HepG2 (cell line): Measurements from ENCODE around the gene OBSL1. TPM values are rescaled to one million over a fixed set of nuclear protein-coding genes. Genes with fewer than 3 reads are reported as not detected.
A peak's percentile ranks its signal among the peaks of the same experiment; 100 is the strongest.

Source experiments
- ELF3 ChIP-seq: IDR thresholded peaks from 2 replicates; pipeline ENCODE4 v1.6.1; 2016; ENCODE audit warnings: missing genetic modification reagents, missing compliant biosample characterization
- HDAC6 ChIP-seq: fragments of 200-600 bp; sonication (generic); IDR thresholded peaks from 2 replicates; pipeline ENCODE4 v1.7.0; 2017; ENCODE audit warnings: mild to moderate bottlenecking, antibody characterized with exemption, low read length, low read depth
- HNF4A ChIP-seq: sonication (generic); formaldehyde crosslinking; IDR thresholded peaks from 2 replicates; pipeline ENCODE4 v1.4.0; 2020; ENCODE audit warnings: missing genetic modification reagents
- HOXA3 ChIP-seq: sonication (generic); formaldehyde crosslinking; IDR thresholded peaks from 2 replicates; pipeline ENCODE4 v1.5.0; 2020; ENCODE audit warnings: missing genetic modification reagents
- KDM3A ChIP-seq: IDR thresholded peaks from 2 replicates; pipeline ENCODE4 v1.6.1; 2018; ENCODE audit warnings: low read depth, missing compliant biosample characterization
- PHF21A ChIP-seq: sonication (generic); formaldehyde crosslinking; IDR thresholded peaks from 2 replicates; pipeline ENCODE4 v1.5.0; 2020; ENCODE audit warnings: mild to moderate bottlenecking, missing genetic modification reagents
- ZBTB7B ChIP-seq: sonication (generic); formaldehyde crosslinking; IDR thresholded peaks from 2 replicates; pipeline ENCODE4 v1.4.0; 2020; ENCODE audit warnings: missing genetic modification reagents
- ZNF567 ChIP-seq: sonication (generic); formaldehyde crosslinking; IDR thresholded peaks from 2 replicates; pipeline ENCODE4 v1.8.1; 2023; ENCODE audit warnings: mild to moderate bottlenecking, missing genetic modification reagents, borderline replicate concordance
- polyA plus RNA-seq, 8 experiments: library from polyadenylated mRNA; depleted of rRNA in 3 of 8; stranded (reverse) in 7 of 8; unstranded in 1 of 8; fragments of >200 nt; fragmentation: Illumina TruSeq in 4 of 8; extraction: Trizol in 4 of 8; gene quantifications; 2 replicates each; pipeline versions ENCODE4 v1.2.1 to v1.2.3, GENCODE V29; 2011 to 2016; ENCODE audit warnings: low read depth in 4 of 8, missing spikeins in 1 of 8, mixed read lengths in 1 of 8; ENCODE audit not compliant: insufficient read depth in 1 of 8
- total RNA-seq, 5 experiments: library from RNA; depleted of rRNA; stranded (reverse); fragments of >200 nt; fragmentation: Illumina TruSeq; extraction: Trizol; gene quantifications; 2 replicates each; pipeline ENCODE4 v1.2.3, GENCODE V29; 2016; ENCODE audit warnings: low read depth in 1 of 5
- TF ChIP-seq, protein P1 (sequence below): sonication (generic); formaldehyde crosslinking; IDR thresholded peaks from 2 replicates; pipeline ENCODE4 v1.5.1; 2020; ENCODE audit warnings: missing genetic modification reagents, mild to moderate bottlenecking, borderline replicate concordance

Gene OBSL1
- total and polyA plus RNA-seq, 2 of the 13 experiments (the other 11 are each of a cell fraction or from before 2014, with no cell fraction given): 86.7 to 218 TPM

DNA sequence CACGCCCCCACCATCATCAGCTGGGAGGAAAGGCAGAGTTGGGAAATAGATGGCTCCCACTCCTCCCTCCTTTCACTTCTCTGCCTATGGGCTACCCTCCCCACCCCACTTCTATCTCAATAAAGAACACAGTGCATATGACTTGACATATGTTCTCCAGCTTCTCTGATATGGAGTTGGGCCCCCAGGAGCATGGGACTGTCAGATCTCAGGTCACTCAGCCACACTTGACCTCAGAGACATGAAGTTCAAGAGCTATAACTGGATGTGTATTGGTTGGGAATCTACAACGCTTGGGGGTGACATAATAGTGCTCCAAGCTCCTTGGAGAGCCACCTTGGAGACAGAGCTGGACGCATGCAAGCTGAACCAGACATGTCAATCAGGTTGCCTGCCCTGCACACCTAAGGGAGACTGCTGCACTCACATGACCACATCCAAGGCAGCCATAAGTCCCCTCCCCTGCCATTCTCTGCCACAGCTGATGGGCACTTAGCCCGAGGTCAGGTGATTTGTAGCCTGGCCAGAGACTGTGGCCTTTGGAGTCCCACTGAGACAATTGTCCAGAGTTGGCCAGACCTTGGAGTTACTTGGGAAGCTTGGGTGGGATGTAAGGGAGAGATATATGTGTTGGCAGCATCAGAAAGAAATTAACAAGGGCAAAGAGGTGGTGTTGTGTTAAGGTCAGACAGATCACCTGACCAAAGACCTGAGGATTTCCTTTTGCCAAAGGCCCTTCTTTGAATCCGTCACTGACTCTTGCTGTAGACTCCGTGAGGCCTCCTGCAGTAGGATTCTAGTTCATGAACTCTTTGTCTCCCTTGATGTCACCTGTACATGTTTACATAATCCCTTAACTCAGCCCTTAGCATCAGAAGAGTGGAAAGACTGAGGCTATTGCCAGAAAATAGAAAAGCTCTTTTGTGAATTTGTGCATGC lies 4.5 kb upstream of the OBSL1 start (continued):
- TF ChIP-seq HOXA3 (peak; percentile 22; the same call in 1 of the 2 replicates), ELF3 (CRISPR knock-in tag) (no peak), HDAC6 (no peak), ZNF567 (CRISPR knock-in tag) (no peak), HNF4A (no peak; the same call in 1 of the 2 replicates), ZBTB7B (CRISPR knock-in tag) (no peak), PHF21A (no peak), KDM3A (no peak)
- TF ChIP-seq, protein P1, sequence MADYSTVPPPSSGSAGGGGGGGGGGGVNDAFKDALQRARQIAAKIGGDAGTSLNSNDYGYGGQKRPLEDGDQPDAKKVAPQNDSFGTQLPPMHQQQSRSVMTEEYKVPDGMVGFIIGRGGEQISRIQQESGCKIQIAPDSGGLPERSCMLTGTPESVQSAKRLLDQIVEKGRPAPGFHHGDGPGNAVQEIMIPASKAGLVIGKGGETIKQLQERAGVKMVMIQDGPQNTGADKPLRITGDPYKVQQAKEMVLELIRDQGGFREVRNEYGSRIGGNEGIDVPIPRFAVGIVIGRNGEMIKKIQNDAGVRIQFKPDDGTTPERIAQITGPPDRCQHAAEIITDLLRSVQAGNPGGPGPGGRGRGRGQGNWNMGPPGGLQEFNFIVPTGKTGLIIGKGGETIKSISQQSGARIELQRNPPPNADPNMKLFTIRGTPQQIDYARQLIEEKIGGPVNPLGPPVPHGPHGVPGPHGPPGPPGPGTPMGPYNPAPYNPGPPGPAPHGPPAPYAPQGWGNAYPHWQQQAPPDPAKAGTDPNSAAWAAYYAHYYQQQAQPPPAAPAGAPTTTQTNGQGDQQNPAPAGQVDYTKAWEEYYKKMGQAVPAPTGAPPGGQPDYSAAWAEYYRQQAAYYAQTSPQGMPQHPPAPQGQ (CRISPR knock-in tag): no peak
